Activated T-cell treated with anti-CD3 and anti-CD28 coated beads, Interleukin-2, amount 50 U/mL, for 1 hour (primary cell): ENCODE measurements around the gene CTSL.

Experiments used
- DNase-seq: peaks from one replicate; pipeline ENCODE4 v3.0.0-alpha.2; 2020

CTSL gene

GRCh38 chr9:87701491-87701890, 24.4 kb upstream of the CTSL start:
- no peak for DNase-seq

GRCh38 chr9:87701931-87702421, 23.9 kb upstream of the CTSL start:
- no peak for DNase-seq

- no peak for DNase-seq
Measured at GRCh38 chr9:87702921-87703320, 23.0 kb upstream of the CTSL start.

- DNase-seq = no peak
Measured at GRCh38 chr9:87703636-87704276, 22.2 kb upstream of the CTSL start.

- DNase-seq = no peak
Measured at GRCh38 chr9:87704342-87704741, 21.6 kb upstream of the CTSL start.

GRCh38 chr9:87706066-87706739, 19.7 kb upstream of the CTSL start:
- DNase-seq = no peak

- no peak for DNase-seq
Measured at GRCh38 chr9:87707805-87708506, 18.0 kb upstream of the CTSL start.

GRCh38 chr9:87708546-87708945, 17.4 kb upstream of the CTSL start:
- DNase-seq = no peak

GRCh38 chr9:87708986-87709728, 16.8 kb upstream of the CTSL start:
- no peak for DNase-seq

GRCh38 chr9:87710443-87710842, 15.5 kb upstream of the CTSL start:
- no peak for DNase-seq

- no peak for DNase-seq
Measured at GRCh38 chr9:87711857-87712800, 13.8 kb upstream of the CTSL start.

GRCh38 chr9:87712801-87713277, 13.1 kb upstream of the CTSL start:
- DNase-seq = no peak

GRCh38 chr9:87713278-87713987, 12.5 kb upstream of the CTSL start:
- DNase-seq = no peak

- no peak for DNase-seq
Measured at GRCh38 chr9:87713988-87714330, 12.0 kb upstream of the CTSL start.

- no peak for DNase-seq
Measured at GRCh38 chr9:87714819-87715218, 11.1 kb upstream of the CTSL start.

GRCh38 chr9:87716141-87716540, 9.8 kb upstream of the CTSL start:
- DNase-seq = no peak

GRCh38 chr9:87717456-87717855, 8.5 kb upstream of the CTSL start:
- DNase-seq = no peak

- no peak for DNase-seq
Measured at GRCh38 chr9:87718231-87718630, 7.7 kb upstream of the CTSL start.

- DNase-seq = no peak
Measured at GRCh38 chr9:87718852-87719612, 6.9 kb upstream of the CTSL start.

GRCh38 chr9:87720173-87720572, 5.7 kb upstream of the CTSL start:
- no peak for DNase-seq
